GM19452 (cell line): ENCODE results near the gene PI4K2B.
"Not testable (repeated sequence)": the region's sequence is repeated elsewhere in the genome, so short reads cannot be mapped to it uniquely, and the experiment has no call there.

ENCODE experiments used
- ATAC-seq: cut with Tn5 transposase; IDR thresholded peaks from one replicate; pipeline ENCODE4 v1.9.1; 2021; ENCODE audit not compliant: unreplicated experiment

Gene PI4K2B

DNA sequence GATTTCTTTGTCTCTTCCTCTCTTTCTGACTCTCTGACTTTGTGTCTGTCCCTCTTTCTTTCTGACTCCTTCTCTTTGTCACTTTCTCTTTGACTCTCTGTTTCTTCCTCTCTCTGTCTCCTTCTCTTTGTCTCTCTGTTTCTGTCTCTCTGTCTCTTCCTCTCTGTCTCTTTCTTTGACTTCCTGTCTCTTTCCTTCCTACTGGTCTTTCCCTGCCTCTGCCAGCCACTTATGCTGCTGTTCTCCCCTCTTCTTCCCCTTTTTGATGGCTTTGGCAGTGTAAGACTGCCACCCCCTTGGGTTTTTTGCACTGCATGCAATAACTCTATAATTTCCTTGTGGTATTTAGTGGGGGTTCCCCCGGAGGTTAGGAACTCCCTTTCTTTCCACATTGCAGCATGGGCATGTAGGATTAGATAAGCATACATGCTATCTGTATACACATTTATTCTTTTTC, 6.9 kb downstream of the PI4K2B start:
- ATAC-seq: not testable (repeated sequence)

- not testable (repeated sequence) for ATAC-seq
These were observed 8.4 kb downstream of the PI4K2B start for GRCh38 chr4:25242195-25242594.

DNA sequence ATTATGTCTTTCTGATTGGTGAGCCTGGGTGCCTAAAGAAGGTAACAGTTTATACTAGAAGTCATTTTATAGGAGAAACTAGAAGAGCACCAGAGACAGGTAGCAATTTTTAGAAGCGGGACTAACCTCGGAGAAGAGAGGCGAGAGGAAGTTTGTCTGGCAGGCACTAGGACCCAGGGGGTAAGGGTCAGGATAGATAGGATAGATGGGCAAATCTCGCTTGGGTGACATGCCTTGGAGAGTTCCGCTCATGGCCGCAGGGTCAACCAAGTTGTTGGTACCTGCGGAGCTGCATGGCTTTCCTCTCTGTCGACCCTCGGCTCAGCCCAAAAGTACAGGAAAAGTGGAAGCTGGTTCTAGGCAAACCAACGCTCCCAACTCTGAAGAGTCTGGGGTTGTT, 11.3 kb downstream of the PI4K2B start:
- no peak for ATAC-seq

DNA sequence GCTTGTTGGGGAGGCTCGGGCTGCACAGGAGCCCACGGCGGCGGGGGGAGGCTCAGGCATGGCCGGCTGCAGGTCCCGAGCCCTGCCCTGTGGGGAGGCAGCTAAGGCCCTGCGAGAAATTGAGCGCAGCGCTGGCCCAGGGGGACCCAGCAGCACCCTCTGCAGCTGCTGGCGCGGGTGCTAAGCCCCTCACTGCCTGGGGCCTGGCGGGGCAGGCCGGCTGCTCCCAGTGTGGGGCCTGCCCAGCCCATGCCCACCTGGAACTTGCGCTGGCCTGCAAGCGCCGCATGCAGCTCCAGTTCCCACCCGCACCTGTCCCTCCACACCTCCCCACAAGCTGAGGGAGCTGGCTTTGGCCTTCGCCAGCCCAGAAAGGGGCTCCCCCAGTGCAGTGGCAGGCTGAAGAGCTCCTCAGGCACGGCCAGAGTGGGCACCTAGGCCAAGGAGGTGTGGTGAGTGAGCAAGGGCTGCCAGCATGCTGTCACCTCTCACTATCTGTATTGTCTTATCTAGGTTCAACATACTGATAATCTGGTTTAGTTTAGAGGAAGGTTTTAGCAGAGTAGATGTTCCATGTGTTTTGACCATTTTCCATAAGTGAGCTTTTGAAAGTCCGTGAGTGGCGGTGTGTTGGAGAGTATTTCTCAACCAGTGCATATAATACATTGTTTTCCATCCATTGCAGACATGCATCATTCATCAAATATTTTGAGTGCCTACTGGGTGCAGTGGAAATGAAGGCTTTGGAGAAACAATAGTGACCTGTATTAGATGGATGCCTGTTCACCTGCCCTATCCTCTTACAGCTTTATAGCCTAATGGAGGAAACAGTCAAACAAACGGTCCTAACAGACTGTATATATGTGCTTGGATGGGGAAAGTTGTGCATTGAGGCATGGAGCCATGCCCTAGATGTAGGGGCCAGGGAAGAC, 13.1 kb downstream of the PI4K2B start:
- no peak for ATAC-seq

GRCh38 chr4:25248875-25249274, 15.0 kb downstream of the PI4K2B start:
- not testable (repeated sequence) for ATAC-seq

DNA sequence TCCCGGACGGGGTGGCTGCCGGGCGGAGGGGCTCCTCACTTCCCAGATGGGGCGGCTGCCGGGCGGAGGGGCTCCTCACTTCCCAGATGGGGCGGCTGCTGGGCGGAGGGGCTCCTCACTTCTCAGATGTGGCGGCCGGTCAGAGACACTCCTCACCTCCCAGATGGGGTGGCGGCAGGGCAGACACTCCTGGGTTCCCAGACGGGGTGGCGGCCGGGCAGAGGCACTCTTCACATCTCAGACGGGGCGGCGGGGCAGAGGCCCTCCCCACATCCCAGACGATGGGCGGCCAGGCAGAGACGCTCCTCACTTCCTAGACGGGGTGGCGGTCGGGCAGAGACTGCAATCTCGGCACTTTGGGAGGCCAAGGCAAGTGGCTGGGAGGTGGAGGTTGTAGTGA, 15.7 kb downstream of the PI4K2B start:
- ATAC-seq: not testable (repeated sequence)

GRCh38 chr4:25252230-25253070, 18.6 kb downstream of the PI4K2B start:
- ATAC-seq: no peak

GRCh38 chr4:25253071-25253445, 19.2 kb downstream of the PI4K2B start:
- ATAC-seq: no peak

DNA sequence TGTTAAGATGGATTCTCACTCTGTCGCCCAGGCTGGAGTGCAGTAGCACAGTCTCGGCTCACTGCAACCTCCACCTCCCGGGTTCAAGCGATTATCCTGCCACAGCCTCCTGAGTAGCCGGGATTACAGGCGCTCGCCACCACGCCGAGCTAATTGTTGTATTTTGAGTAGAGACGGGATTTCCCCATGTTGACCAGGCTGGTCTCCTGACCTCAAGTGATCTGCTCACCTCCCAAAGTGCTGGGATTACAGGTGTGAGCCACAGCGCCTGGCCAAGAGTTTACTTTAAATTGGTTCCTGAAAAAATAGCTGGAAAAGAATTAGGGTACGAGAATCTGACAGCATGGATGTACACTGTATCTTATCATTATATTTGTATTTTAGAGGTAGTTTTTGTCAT, 20.0 kb downstream of the PI4K2B start:
- ATAC-seq: not testable (repeated sequence)

DNA sequence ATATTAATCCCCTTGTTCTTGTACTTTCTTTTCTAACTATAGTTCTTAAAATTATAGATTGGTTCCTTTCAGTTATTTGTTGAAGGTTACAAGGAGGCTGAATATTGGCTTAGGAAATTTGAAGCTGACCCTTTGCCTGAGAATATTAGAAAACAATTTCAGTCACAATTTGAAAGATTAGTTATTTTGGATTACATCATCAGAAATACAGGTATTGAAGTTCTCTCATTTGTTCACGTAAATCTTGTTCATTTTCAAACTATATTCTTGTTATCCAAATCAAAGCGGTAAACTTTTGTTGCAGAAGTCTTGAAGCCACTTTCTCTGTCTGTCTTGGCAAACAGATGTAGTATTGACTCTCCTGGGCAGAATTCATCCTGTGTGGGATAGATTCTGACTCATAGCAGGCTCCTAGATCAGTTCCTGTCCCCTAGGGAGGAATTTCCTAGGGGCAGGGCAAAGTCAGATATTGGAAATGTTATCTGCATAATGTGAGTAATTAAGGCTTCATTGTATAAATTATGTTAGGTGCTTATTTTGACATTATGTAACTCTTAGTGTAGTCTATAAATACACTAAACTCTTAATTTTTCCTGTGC, 25.2 kb downstream of the PI4K2B start:
- no peak for ATAC-seq

DNA sequence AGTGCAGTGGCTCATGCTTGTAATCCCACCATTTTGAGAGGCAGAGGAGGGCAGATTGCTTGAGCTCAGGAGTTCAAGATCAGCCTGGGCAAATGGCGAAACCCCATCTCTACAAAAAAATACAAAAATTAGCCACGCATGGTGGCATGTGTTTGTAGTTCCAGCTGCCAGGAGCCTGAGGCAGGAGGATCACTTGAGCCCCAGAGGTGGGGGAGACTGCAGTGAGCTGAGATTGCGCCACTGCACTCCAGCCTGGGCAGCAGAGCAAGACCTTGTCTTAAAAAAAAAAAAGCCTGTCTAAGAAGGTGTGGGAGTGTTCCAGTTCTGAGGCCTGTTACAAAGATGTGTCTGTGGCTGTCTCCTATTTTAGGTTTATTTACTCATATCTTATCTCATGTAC, 38.0 kb downstream of the PI4K2B start:
- ATAC-seq: no peak

DNA sequence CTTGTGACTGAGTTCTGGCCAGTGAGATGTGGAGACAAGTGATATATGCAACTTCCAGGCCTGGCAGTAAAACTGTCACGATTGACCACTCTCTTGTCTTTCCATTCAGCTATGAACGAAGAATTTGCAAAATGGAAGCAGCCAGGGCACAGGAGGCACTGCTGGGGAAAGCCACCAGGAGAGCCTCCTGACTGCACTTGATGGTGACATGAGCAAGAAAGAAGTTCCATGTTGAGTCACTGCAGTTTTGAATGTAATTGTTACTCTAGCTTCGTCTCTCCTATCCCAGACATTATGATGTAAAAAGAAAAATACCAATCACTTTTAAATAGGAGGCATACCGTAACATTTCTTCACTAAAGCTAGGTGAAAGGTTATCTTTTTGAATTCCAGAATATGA, 46.4 kb downstream of the PI4K2B start:
- no peak for ATAC-seq

DNA sequence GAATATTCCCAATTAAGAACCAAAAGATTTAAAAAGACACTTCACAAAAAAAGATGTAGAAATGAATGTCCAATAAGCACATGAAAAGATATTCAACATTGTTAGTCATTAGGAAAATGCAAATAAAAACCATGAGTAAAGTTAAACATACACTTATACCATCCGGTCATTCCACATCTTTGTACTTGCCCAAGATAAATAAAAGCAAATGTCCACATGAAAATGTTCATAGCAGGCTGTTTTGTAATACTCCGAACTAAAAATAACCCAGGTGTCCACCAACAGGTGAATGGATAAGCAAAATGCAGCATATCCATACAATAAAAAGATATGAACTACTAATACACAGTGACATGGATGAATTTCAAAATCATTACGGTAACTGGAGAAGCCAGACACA, 50.1 kb downstream of the PI4K2B start:
- ATAC-seq: no peak

DNA sequence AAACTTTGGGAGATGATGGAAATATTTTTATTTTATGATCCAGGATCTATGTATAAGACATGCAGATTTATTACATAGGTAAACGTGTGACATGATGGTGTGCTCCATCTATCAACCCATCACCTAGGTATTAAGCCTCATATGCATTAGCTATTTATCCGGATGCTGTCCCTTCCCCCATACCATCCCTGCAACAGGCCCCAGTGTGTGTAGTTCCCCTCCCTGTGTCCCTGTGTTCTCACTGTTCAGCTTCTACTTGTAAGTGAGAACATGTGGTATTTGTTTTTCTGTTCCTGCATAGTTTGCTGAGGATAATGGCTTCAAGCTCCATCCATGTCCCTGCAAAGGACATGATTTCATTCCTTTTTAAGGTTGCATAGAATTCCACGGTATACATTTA, 50.6 kb downstream of the PI4K2B start:
- no peak for ATAC-seq

GRCh38 chr4:25290490-25291067, 56.7 kb downstream of the PI4K2B start:
- ATAC-seq: no peak

DNA sequence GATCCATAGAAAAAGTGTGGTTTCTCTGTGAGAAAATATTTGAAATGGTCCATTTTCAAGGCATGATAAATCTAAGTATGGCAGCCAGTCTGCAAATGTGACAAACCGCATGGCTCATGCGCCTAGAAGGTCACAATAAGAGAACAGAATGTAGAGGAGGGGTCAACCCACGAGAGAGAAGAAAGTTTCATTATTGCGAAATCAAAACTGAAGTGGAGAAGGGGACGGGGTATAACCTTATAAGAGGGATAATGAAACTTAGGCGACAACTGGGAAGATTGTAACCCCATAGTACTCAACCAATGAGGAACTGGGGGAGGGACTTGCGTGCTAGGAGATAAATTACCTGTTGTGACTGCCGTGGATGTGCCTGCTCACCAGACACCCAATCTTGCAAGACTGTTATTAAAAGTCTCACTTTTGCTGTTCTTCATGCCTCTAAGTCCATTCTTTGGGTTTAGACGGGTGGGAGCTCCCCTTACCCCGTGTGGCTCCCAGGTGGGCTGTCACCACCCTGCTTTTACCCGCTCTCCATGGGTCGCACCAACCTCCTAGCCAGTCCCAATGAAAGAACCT, 57.4 kb downstream of the PI4K2B start:
- ATAC-seq: no peak

DNA sequence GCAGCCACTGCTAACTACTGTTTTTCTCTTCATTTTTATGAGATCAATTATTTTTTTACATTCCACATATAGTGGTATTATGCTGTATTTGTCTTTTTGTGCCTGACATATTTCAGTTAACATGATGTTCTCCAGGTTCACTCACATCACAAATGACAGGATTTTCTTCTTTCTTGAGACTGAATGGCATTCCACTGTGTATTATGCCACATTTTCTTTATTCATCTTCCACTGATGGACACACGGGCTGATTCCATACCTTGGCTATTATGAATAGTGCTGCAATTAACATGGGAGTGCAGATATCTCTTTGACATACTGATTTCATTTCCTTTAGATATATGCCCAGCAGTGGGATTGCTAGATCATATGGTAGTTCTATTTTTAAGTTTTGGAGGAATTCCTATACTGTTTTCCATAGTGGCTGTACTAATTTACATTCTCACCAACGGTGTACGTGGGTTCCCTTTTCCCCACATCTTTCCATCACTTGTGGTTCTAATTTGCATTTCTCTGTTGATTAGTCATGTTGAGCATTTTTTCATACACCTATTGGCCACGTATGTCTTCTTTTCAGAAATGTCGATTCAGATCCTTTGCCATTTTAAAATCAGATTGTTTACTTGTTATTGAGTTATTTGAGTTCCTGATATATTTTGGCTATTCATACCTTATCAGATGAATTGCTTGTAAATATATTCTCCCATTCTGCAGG, 63.9 kb downstream of the PI4K2B start:
- ATAC-seq: no peak

DNA sequence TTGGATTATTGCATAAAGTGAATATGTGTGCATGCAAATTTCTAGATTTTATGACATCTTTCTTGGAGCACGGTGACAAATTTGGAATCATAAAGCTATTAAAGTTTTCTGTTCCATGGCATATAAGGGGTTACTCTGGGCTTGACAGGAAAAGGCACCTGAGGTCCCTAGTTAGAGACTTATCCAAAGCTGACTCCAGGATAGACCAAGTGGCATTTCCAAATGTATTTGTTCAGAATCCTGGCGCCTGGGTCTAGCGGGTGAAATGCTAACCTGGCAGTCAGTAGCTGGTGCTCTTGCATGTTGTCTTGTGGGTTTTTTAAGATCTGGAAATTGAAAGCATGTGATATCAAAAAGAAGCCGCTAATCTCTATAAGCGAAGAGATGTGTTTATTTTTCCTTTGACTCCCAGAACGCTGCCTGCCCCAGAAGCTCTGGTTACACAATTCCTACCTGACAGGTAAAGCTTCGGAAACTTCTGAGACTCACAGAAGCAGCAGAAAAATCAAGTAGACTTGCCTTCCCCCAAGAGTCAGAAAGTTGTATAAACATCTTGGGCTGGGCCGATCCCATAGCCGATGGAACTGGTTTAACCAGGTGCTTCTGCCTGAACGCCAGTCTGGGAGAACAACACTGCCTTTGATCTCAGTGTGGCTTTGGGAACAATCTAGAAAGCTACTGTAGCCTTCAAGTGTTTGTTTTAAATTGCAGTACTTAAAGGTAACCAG, 65.8 kb downstream of the PI4K2B start:
- no peak for ATAC-seq

- no peak for ATAC-seq
These were observed 67.6 kb downstream of the PI4K2B start for GRCh38 chr4:25301471-25301870.
